ENCODE data around the gene HAGH.
A peak's percentile ranks its signal among the peaks of the same experiment; 100 is the strongest.

DNA sequence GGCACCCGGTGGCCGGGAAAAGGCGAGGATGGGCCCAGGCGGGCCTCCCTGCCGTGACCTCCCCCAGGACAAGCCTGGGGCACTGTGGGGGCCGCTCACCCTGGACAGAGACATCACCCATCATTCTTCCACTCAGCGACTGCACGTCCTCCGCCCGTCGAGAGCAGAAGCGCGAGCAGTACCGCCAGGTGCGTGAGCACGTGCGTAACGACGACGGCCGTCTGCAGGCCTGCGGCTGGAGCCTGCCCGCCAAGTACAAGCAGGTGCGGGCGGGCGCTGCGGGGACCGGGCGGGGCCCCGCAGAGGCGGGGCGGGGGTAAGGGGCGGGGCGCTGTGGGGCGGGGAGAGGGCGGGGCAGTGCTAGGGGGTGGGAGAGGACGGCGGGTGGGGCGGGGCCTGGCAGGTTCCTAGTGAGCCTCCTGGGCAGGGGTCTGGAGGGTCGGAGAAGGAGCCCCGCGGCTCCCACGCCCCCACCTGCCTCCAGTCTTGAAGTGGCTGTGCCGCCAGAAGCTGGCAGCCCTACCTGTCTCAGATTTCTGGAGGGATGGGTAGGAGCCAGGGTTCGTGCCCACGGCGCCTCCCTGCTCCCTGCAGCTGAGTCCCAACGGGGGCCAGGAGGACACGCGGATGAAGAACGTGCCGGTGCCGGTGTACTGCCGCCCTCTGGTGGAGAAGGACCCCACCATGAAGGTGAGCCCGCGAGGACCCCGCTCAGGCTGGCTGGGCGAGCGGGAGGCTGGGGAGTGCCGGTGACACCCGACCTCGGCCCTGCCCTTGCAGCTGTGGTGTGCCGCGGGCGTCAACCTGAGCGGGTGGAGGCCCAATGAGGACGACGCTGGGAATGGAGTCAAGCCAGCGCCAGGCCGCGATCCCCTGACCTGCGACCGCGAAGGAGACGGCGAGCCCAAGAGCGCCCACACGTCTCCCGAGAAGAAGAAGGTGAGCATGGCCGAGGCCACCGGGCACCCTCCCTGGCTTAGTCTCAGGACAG is 62.8 kb downstream of the HAGH start:
- TF ChIP-seq, protein P1, sequence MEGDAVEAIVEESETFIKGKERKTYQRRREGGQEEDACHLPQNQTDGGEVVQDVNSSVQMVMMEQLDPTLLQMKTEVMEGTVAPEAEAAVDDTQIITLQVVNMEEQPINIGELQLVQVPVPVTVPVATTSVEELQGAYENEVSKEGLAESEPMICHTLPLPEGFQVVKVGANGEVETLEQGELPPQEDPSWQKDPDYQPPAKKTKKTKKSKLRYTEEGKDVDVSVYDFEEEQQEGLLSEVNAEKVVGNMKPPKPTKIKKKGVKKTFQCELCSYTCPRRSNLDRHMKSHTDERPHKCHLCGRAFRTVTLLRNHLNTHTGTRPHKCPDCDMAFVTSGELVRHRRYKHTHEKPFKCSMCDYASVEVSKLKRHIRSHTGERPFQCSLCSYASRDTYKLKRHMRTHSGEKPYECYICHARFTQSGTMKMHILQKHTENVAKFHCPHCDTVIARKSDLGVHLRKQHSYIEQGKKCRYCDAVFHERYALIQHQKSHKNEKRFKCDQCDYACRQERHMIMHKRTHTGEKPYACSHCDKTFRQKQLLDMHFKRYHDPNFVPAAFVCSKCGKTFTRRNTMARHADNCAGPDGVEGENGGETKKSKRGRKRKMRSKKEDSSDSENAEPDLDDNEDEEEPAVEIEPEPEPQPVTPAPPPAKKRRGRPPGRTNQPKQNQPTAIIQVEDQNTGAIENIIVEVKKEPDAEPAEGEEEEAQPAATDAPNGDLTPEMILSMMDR (IDR thresholded peaks at IDR 0.05), result peak in 1 of 4 donors; percentile 14
- no peak for TF ChIP-seq POLR2A (IDR thresholded peaks at IDR 0.05)

Data from right lobe of liver (tissue), 4 donors.